Nephron (organoid): ENCODE data around the gene SYNGR2.
A peak's percentile ranks its signal among the peaks of the same experiment; 100 is the strongest.

Experiments used
- H3K27ac Mint-ChIP-seq, 3 experiments: 2 replicates each; pipeline ENCODE4 v1.8.0; 2020; ENCODE audit warnings: mixed read lengths in 3 of 3, mild to moderate bottlenecking in 2 of 3, moderate library complexity in 1 of 3
- H3K27me3 Mint-ChIP-seq: 2 replicates; pipeline ENCODE4 v1.8.0; 2021; ENCODE audit warnings: low read depth, mild to moderate bottlenecking, moderate library complexity, mixed read lengths
- H3K36me3 Mint-ChIP-seq: 2 replicates; pipeline ENCODE4 v1.8.0; 2020; ENCODE audit warnings: low read depth, mixed read lengths
- H3K4me1 Mint-ChIP-seq: 2 replicates; pipeline ENCODE4 v1.8.0; 2020; ENCODE audit warnings: mixed read lengths
- H3K4me3 Mint-ChIP-seq, 3 experiments: 2 replicates each; pipeline ENCODE4 v1.8.0; 2020; ENCODE audit warnings: mild to moderate bottlenecking in 3 of 3, mixed read lengths in 3 of 3, moderate library complexity in 2 of 3
- H3K9me3 Mint-ChIP-seq: 2 replicates; pipeline ENCODE4 v1.8.0; 2020; ENCODE audit warnings: mixed read lengths
- CTCF ChIP-seq, 3 experiments: fragments of 200-600 bp; sonication (generic); IDR thresholded peaks; one replicate each; pipeline ENCODE4 v1.5.0; 2021; ENCODE audit warnings: antibody characterized with exemption in 3 of 3; ENCODE audit not compliant: unreplicated experiment in 3 of 3

The SYNGR2 gene, protein sequence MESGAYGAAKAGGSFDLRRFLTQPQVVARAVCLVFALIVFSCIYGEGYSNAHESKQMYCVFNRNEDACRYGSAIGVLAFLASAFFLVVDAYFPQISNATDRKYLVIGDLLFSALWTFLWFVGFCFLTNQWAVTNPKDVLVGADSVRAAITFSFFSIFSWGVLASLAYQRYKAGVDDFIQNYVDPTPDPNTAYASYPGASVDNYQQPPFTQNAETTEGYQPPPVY

DNA sequence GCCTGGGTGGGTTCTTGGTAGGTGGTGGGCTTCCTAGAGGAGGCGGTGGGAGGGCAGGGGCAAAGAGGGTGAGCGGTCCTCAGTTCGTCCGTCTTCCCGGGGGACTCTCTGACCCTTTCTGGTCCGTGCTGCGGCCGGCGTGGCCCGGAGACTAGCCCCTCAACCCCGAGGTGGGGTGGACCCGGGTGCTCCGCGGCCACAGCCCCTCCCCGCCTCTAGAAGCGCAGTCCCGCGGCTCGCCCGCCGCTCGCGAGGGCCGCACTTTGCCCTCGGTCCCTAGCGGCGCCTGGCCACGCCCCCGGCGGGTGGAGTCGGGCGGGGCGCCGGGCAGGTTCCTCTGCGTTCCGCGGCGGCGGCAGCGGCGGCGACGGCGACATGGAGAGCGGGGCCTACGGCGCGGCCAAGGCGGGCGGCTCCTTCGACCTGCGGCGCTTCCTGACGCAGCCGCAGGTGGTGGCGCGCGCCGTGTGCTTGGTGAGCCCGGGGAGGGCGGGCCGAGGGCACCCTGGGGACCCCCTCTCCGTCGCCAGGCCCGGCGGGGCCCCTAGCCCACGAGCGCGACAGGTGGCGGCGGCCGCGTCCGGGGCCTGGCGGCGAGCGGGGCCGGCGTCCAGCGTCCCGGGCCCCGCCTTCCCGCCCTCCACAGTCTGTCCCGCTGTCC is at the start of gene SYNGR2:
Gene SYNGR2 (plus strand): TSS at position 340 of the 661 bp plus-strand sequence. CDS start 36 bp downstream, at position 376.
- TF ChIP-seq CTCF (IDR thresholded peaks at IDR 0.05; ENCODE audit: unreplicated experiment in 3 of 3), result no peak
- no peaks in the 10 kb centered on the region for H3K9me3 Mint-ChIP-seq
- peaks cover 10% of the 10 kb centered on the region for H3K27me3 Mint-ChIP-seq
- H3K4me3 Mint-ChIP-seq, result peak within 1 kb of the TSS; percentile 79 to 82 (median 81)
- H3K27ac Mint-ChIP-seq, result no peak within 1 kb of the TSS
- peaks cover 16% of the 10 kb centered on the region for H3K4me1 Mint-ChIP-seq
- no peaks in the 10 kb centered on the region for H3K36me3 Mint-ChIP-seq

DNA sequence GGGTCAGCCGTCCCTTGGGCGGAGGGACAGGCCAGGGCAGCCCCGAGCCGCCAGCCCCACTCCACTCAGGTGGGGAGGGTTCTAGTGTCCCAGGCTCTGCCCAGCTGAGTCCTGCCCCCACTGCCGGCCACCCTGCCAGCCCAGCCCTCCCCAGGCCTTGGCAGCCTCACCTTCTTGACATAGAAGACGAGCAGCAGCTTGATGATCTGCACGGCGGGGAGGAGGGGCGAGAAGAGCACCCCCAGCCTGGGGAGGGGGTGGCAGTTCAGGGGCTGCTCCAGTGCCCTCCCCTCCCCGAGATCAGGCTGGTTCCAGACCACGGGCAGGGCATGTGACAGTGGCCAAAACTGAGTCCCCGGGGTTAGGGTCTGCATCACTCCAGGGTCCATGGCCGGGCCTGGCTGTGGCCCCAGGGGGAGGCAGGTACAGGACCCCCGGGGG is 49.6 kb upstream of the SYNGR2 start:
- H3K36me3 Mint-ChIP-seq, result peaks cover 11% of the 10 kb centered on the region
- H3K27me3 Mint-ChIP-seq, result no peaks in the 10 kb centered on the region
- H3K4me1 Mint-ChIP-seq, result no peaks in the 10 kb centered on the region
- H3K9me3 Mint-ChIP-seq, result no peaks in the 10 kb centered on the region
- no peak for TF ChIP-seq CTCF (IDR thresholded peaks at IDR 0.05; ENCODE audit: unreplicated experiment in 3 of 3)
- no peak overlapping the region for H3K4me3 Mint-ChIP-seq
- H3K27ac Mint-ChIP-seq, result no peak overlapping the region

DNA sequence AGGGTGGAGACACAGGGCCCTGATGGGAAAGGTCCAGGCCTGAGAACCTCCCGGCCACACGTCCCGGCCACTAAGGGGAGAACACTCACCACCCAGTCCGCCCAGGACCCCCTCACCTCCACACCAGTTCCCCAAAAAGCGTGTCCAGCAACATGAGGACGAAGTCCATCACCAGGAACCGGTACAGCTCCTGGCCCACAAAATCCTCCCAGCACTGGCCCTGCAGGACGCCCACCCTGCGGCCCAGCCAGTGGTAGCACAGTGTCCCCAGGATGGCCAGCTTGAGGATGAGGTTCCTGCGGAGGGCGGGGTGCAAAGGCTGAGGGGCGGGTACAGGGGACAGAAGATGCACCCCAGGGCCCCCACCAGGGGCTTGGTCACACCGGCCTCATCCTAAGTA is 47.8 kb upstream of the SYNGR2 start:
- peaks cover 12% of the 10 kb centered on the region for H3K36me3 Mint-ChIP-seq
- H3K4me1 Mint-ChIP-seq, result no peaks in the 10 kb centered on the region
- no peak overlapping the region for H3K27ac Mint-ChIP-seq
- no peaks in the 10 kb centered on the region for H3K27me3 Mint-ChIP-seq
- no peak overlapping the region for H3K4me3 Mint-ChIP-seq
- no peaks in the 10 kb centered on the region for H3K9me3 Mint-ChIP-seq
- TF ChIP-seq CTCF (IDR thresholded peaks at IDR 0.05; ENCODE audit: unreplicated experiment in 3 of 3), result no peak

GRCh38 chr17:78120971-78121800 is 47.2 kb upstream of the SYNGR2 start:
- TF ChIP-seq CTCF (IDR thresholded peaks at IDR 0.05; ENCODE audit: unreplicated experiment in 3 of 3), result no peak

DNA sequence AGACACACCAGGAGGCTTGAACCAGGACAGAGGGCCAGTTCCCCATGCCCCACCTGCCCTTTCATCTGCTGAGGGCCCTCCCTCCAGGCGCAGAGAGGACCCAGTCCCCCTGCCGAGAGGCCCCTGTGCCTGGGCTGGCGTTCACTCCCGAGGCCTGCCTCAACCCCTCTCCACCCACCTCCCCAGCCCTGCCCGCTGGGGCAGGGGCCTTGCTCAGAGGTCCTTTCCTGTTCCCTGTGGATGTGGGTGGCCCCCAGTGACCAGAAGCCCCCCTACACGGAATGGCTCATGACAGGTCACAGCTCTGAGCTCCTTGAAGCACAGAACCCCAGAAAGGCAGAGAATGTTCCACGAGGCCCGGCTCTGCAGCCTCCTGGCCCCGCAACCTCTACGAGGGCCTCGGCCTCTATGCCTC is 46.6 kb upstream of the SYNGR2 start:
- TF ChIP-seq CTCF (IDR thresholded peaks at IDR 0.05; ENCODE audit: unreplicated experiment in 3 of 3), result no peak

More at GRCh38 chr17:78120971-78121800, 47.2 kb upstream of the SYNGR2 start:
- Mint-ChIP-seq H3K27ac (no peak overlapping the region), H3K36me3 (peaks cover 12% of the 10 kb centered on the region), H3K27me3 (no peaks in the 10 kb centered on the region), H3K9me3 (no peaks in the 10 kb centered on the region), H3K4me1 (peaks cover 5% of the 10 kb centered on the region), H3K4me3 (no peak overlapping the region)

More for the DNA sequence above, 46.6 kb upstream of the SYNGR2 start:
- peaks cover 10% of the 10 kb centered on the region for H3K4me1 Mint-ChIP-seq
- no peaks in the 10 kb centered on the region for H3K27me3 Mint-ChIP-seq
- no peak overlapping the region for H3K27ac Mint-ChIP-seq
- peaks cover 12% of the 10 kb centered on the region for H3K36me3 Mint-ChIP-seq
- H3K4me3 Mint-ChIP-seq, result no peak overlapping the region
- no peaks in the 10 kb centered on the region for H3K9me3 Mint-ChIP-seq
